Spinal cord (tissue), 10 donors: ENCODE measurements around the gene METTL26. TPM values are rescaled to one million over a fixed set of nuclear protein-coding genes. Genes with fewer than 3 reads are reported as not detected.

Experiments used
- DNase-seq, 6 donors: peaks; one replicate each; pipeline versions ENCODE4 v3.0.0 to v3.0.0-alpha.2; 2013 to 2015; ENCODE audit warnings: low spot score in 6 of 6, low read depth in 4 of 6
- H3K27ac ChIP-seq: one replicate; pipeline ENCODE4 v1.5.1; 2013; ENCODE audit warnings: low read depth, low read length, control low read depth
- H3K27me3 ChIP-seq: one replicate; pipeline ENCODE4 v1.6.1; 2013; ENCODE audit warnings: low read length; ENCODE audit not compliant: control insufficient read depth, insufficient read depth
- H3K36me3 ChIP-seq: one replicate; pipeline ENCODE4 v1.6.1; 2013; ENCODE audit warnings: low read length; ENCODE audit not compliant: control insufficient read depth, insufficient read depth
- H3K4me1 ChIP-seq: one replicate; pipeline ENCODE4 v1.6.1; 2013; ENCODE audit warnings: low read length; ENCODE audit not compliant: control insufficient read depth, insufficient read depth
- H3K4me3 ChIP-seq: one replicate; pipeline ENCODE4 v1.5.1; 2013; ENCODE audit warnings: low read depth, low read length, control low read depth
- H3K9me3 ChIP-seq: one replicate; pipeline ENCODE4 v1.6.1; 2013; ENCODE audit warnings: low read length; ENCODE audit not compliant: control insufficient read depth, insufficient read depth
- WGBS: methylation state at CpG from one replicate; pipeline ENCODE4 v1.1.5; 2013; ENCODE audit warnings: missing lambda C conversion rate; ENCODE audit not compliant: insufficient coverage; 5-methylcytosine and 5-hydroxymethylcytosine counted together
- polyA plus RNA-seq, 2 donors: library from polyadenylated mRNA; unstranded; fragments of 120-200 nt; gene quantifications; one replicate each; pipeline ENCODE4 v1.2.1, GENCODE V29; 2013; ENCODE audit not compliant: insufficient read length in 2 of 2
- total RNA-seq, 2 donors: library from RNA; depleted of rRNA in 1 of 2; stranded (reverse); fragments of 120-200 nt in 1 of 2; fragments of >200 nt in 1 of 2; gene quantifications; one replicate each; pipeline versions ENCODE4 v1.2.3 to v1.2.4, GENCODE V29; 2013 to 2014
- donor health status: healthy.

Gene METTL26
- total and polyA plus RNA-seq, 4 donors, result 26.8 to 124 (median 96.3) TPM

GRCh38 chr16:617855-618254, 18.2 kb downstream of the METTL26 start:
- Histone ChIP-seq H3K27ac (no peak overlapping the region), H3K36me3 (peaks cover 51% of the 10 kb centered on the region), H3K9me3 (no peaks in the 10 kb centered on the region), H3K27me3 (no peaks in the 10 kb centered on the region), H3K4me1 (peaks cover 16% of the 10 kb centered on the region), H3K4me3 (no peak overlapping the region)
- no peak for DNase-seq
- 91% methylated on average over 15 of the region's 16 CpGs for WGBS

GRCh38 chr16:616733-617586, 19.1 kb downstream of the METTL26 start:
- Histone ChIP-seq H3K4me3 (no peak overlapping the region), H3K27me3 (no peaks in the 10 kb centered on the region), H3K9me3 (no peaks in the 10 kb centered on the region), H3K27ac (no peak overlapping the region), H3K4me1 (peaks cover 11% of the 10 kb centered on the region), H3K36me3 (peaks cover 47% of the 10 kb centered on the region)
- 97% methylated on average over 37 of the region's 39 CpGs for WGBS
- DNase-seq, result no peak

GRCh38 chr16:615122-615521, 21.0 kb downstream of the METTL26 start:
- peaks cover 11% of the 10 kb centered on the region for H3K4me1 ChIP-seq
- H3K36me3 ChIP-seq, result peaks cover 46% of the 10 kb centered on the region
- no peak overlapping the region for H3K27ac ChIP-seq
- no peaks in the 10 kb centered on the region for H3K9me3 ChIP-seq
- H3K27me3 ChIP-seq, result no peaks in the 10 kb centered on the region
- no peak overlapping the region for H3K4me3 ChIP-seq
- DNase-seq, result no peak
- WGBS, result 91% methylated on average over 13 of the region's 13 CpGs

GRCh38 chr16:610513-611381, 25.4 kb downstream of the METTL26 start:
- Histone ChIP-seq H3K4me3 (no peak overlapping the region), H3K27ac (peak overlapping the region; percentile 33), H3K9me3 (no peaks in the 10 kb centered on the region), H3K36me3 (peaks cover 36% of the 10 kb centered on the region), H3K27me3 (no peaks in the 10 kb centered on the region), H3K4me1 (peaks cover 21% of the 10 kb centered on the region)
- WGBS, result 76% methylated on average over 27 of the region's 28 CpGs
- DNase-seq, result peak in 1 of 6 donors; percentile 24

- Histone ChIP-seq H3K4me3 (no peak overlapping the region), H3K4me1 (peaks cover 21% of the 10 kb centered on the region), H3K36me3 (peaks cover 39% of the 10 kb centered on the region), H3K27me3 (no peaks in the 10 kb centered on the region), H3K27ac (no peak overlapping the region), H3K9me3 (peaks cover 2% of the 10 kb centered on the region)
- WGBS, result 89% methylated on average over 14 of the region's 14 CpGs
- no peak for DNase-seq
Measured at GRCh38 chr16:609984-610383, 26.1 kb downstream of the METTL26 start.

GRCh38 chr16:609316-609715, 26.8 kb downstream of the METTL26 start:
- WGBS, result 86% methylated on average over 7 of the region's 13 CpGs
- no peak for DNase-seq
- Histone ChIP-seq H3K27me3 (no peaks in the 10 kb centered on the region), H3K9me3 (peaks cover 3% of the 10 kb centered on the region), H3K4me1 (peaks cover 21% of the 10 kb centered on the region), H3K4me3 (no peak overlapping the region), H3K36me3 (peaks cover 40% of the 10 kb centered on the region), H3K27ac (no peak overlapping the region)

GRCh38 chr16:608019-608418, 28.1 kb downstream of the METTL26 start:
- H3K27ac ChIP-seq, result no peak overlapping the region
- H3K9me3 ChIP-seq, result peaks cover 3% of the 10 kb centered on the region
- DNase-seq, result no peak
- 76% methylated on average over 5 of the region's 10 CpGs for WGBS
- no peaks in the 10 kb centered on the region for H3K27me3 ChIP-seq
- H3K4me1 ChIP-seq, result peaks cover 21% of the 10 kb centered on the region
- H3K4me3 ChIP-seq, result no peak overlapping the region
- peaks cover 36% of the 10 kb centered on the region for H3K36me3 ChIP-seq

- H3K4me3 ChIP-seq, result no peak overlapping the region
- peaks cover 36% of the 10 kb centered on the region for H3K36me3 ChIP-seq
- no peaks in the 10 kb centered on the region for H3K27me3 ChIP-seq
- DNase-seq, result no peak
- no peak overlapping the region for H3K27ac ChIP-seq
- 97% methylated on average over 19 of the region's 22 CpGs for WGBS
- peaks cover 21% of the 10 kb centered on the region for H3K4me1 ChIP-seq
- peaks cover 3% of the 10 kb centered on the region for H3K9me3 ChIP-seq
Measured at GRCh38 chr16:606656-607307, 29.3 kb downstream of the METTL26 start.

GRCh38 chr16:603933-604332, 32.2 kb downstream of the METTL26 start:
- Histone ChIP-seq H3K27ac (no peak overlapping the region), H3K4me1 (no peaks in the 10 kb centered on the region), H3K9me3 (peaks cover 3% of the 10 kb centered on the region), H3K27me3 (no peaks in the 10 kb centered on the region), H3K36me3 (peaks cover 44% of the 10 kb centered on the region), H3K4me3 (no peak overlapping the region)
- no peak for DNase-seq
- WGBS, result 100% methylated on average over 1 of the region's 5 CpGs
